HG03457 (cell line): Measurements from ENCODE around the gene CFLAR.
"Not testable (repeated sequence)": the region's sequence is repeated elsewhere in the genome, so short reads cannot be mapped to it uniquely, and the experiment has no call there.

ENCODE experiments used
- ATAC-seq: cut with Tn5 transposase; IDR thresholded peaks from one replicate; pipeline ENCODE4 v1.9.1; 2021; ENCODE audit warnings: moderate number of reproducible peaks; ENCODE audit not compliant: unreplicated experiment

CFLAR gene

GRCh38 chr2:201116115-201116958, at the start of gene CFLAR:
Gene CFLAR (plus strand): TSS chr2:201116164. CDS start chr2:201129866, 13,702 bp downstream.
- ATAC-seq, result peak; percentile 30

GRCh38 chr2:201070948-201071478, 45.0 kb upstream of the CFLAR start:
- peak; percentile 23 for ATAC-seq

DNA sequence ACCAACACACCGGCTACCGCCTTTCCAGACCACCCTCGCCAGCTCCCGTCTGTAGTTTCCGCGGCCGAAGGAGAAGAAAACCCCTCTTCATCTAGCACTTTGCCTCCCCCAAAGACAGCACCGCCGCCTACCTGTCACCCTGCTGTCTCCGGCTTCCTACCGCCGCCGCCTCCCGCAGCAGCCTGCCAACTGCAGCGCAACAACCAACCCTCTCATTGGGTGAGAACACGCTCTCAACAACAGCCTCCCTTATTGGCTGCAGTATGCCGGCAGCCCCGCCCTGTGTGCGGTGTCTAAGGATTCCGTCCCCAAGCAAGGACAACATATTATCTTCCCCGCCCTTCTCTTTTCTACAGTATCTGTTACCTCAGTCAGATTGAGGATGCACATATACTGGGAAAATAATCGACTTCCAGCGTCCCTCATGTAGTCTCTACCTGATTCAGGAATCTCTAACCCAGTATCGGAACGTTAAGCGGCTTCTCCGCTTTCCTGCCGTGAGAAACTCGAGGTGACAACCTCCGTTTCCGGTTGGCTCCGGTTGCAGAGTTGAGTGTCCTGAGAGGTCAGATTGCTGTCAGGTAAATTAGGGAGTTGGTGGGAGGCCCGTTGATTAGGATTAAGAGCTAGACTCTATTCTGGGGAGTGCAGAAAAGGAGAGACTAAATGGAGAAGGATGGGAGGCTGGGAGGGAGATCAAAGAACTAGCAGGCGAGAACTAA, 44.3 kb upstream of the CFLAR start, which contains the start of the genes HYCC2 and NDUFB3:
Gene HYCC2 (minus strand): TSS at position 193 of the 722 bp plus-strand sequence. CDS start 47,662 bp downstream, outside the sequence.
Gene NDUFB3 (plus strand): TSS at position 523 of the 722 bp plus-strand sequence. CDS start 6,882 bp downstream, outside the sequence.
- ATAC-seq, result peak; percentile 96

DNA sequence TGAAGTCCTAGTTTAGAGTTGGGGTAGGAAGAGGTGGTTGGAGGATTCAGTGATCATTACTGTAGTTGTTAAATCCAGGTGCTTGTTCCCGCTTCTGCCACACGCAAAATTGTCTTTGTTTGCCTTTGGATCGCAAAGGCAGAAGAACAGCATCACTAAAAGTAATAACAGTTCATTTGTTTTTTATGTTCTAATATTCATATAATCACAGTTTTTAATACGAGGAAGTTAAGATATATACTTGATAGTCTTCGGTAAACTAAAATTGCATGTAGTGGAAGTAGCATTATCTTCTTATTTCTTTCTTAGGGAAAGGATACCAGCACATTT, 43.8 kb upstream of the CFLAR start:
- ATAC-seq, result no peak

DNA sequence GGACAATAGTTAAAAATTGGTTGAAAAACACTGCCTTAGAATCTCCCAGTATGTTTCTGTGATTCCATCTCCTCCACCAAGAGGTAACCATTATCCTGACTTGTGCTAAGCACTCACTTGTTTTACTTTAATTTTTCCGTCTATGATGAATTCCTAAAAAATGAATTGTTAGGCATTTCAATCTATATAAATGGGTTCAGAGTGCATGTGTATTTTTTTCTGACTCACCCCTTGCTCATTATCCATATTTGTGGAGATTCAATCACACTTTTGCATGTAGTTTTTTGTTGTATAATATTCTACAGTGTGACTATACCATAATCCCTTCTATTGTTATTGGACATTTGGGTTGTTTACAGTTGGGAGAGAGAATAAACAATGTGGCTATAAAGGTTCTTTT, 42.9 kb upstream of the CFLAR start:
- no peak for ATAC-seq

GRCh38 chr2:201074996-201075395, 41.0 kb upstream of the CFLAR start:
- no peak for ATAC-seq

GRCh38 chr2:201084863-201085262, 31.1 kb upstream of the CFLAR start:
- ATAC-seq, result no peak

DNA sequence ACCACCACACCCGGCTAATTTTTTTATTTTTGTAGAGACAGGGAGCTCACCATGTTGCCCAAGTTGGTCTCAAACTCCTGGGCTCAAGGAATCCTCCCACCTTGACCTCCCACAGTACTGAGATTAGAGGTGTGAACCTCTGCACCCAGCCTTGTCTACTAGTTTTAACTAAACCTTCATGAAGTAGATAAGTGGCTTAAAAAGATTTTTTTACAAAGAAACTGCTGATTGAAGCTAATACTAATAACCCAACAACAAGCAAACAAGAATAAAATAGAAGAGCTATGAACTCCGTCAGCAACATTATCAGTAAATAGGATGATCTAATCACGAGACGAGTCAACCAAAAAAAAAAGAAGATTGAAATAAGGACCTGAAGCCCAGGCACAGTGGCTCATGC, 25.4 kb upstream of the CFLAR start:
- ATAC-seq, result no peak

GRCh38 chr2:201093573-201093972, 22.4 kb upstream of the CFLAR start:
- ATAC-seq, result no peak

GRCh38 chr2:201100497-201100896, 15.5 kb upstream of the CFLAR start:
- no peak for ATAC-seq

GRCh38 chr2:201105759-201106158, 10.2 kb upstream of the CFLAR start:
- ATAC-seq, result no peak

DNA sequence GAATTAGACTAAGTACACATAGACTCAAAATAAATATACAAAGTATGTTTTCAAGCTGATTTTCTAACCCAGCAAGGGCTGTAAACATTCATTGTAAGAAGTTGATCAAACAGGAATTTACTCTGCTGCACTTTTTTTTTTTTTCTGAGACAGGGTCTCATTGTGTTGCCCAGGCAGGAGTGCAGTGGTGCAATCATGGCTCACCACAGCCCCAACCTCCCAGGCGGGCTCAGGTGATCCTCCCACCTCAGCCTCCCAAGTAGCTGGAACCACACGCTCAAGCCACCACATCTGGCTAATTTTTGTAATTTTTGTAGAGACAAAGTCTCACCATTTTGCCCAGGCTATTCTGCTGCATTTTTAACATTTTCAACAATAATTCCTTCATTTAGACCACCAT, 8.3 kb upstream of the CFLAR start:
- ATAC-seq, result no peak

- no peak for ATAC-seq
Observed at GRCh38 chr2:201108341-201108740, 7.6 kb upstream of the CFLAR start.

DNA sequence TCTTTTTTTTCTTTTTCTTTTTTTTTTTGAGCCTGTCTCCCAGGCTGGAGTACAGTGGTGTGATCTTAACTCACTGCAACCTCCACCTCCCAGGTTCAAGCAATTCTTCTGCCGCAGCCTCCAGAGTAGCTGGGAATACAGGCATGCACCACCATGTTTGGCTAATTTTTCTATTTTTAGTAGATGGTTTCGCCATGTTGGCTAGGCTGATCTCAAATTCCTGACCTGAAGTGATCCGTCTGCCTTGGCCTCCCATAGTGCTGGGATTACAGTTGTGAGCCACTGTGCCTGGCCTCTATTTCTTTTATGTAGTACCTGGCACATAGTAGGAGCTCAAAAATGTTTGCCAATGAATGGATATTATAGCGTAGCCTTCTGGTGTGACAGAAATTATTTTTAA, 6.8 kb upstream of the CFLAR start:
- no peak for ATAC-seq

- ATAC-seq, result no peak
Observed at GRCh38 chr2:201110615-201111014, 5.3 kb upstream of the CFLAR start.

GRCh38 chr2:201111096-201111495, 4.9 kb upstream of the CFLAR start:
- no peak for ATAC-seq

DNA sequence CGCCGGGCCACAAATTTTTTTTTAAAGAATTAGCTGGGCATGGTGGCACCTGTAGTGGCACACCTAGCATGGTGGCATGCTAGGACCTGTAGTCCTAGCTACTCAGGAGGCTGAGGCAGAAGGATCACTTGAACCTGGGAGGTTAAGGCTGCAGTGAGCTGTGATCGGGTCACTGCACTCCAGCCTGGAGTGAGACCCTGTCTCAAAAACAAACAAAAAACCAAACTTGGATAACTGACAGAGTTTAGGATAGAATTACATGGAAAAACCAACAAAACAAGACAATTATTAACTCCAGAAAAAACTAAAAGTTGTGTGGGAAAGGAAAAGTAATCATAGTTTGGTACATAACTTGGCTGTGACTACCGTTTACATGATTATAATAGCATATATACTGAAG, 1.6 kb upstream of the CFLAR start:
- ATAC-seq, result no peak

- ATAC-seq, result no peak
Observed at GRCh38 chr2:201114846-201115245, 1.1 kb upstream of the CFLAR start.

DNA sequence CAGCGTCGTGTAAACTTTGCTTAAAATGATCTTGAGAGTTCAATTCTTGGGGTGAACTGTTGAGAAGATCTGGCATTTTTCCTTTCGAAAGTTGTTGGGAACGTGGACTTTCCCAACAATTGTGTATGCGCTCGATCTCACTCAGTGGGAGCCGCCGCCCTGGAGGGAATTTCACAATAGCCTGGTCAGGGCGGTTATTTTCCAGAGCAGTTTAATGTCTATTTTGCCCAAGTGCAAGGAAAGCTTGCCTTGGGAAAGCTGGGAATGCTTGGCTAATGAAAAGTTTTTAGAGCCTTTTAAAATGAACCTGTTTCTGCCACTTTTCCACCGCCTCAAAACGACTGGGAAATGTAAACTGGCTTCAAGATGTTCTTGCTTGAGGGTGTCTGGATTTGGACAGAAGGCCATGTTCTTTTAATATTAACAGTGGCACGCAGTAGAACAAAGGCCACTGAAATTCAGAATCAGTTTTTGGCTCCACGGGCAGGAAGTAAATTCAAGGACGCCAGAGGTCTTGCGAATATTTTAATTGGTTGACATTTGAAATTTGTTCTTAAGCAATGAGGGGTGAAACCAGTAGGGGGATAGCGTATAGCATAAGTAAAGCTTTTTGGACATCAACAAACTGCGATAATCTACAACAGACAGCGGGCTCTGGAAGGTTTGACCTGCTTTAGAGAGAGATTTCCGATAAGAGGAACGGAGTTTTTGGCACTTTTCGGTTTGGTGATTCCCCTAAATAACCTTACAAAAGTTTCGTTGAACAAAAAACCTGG, 1.2 kb downstream of the CFLAR start:
- ATAC-seq, result no peak

GRCh38 chr2:201117735-201118094, 1.8 kb downstream of the CFLAR start:
- not testable (repeated sequence) for ATAC-seq
